IPS DF 4.7 (cell line): ENCODE results near the gene FAM193A.
"Not testable (repeated sequence)": the region's sequence is repeated elsewhere in the genome, so short reads cannot be mapped to it uniquely, and the experiment has no call there.

ENCODE experiments used
- DNase-seq: peaks from one replicate; pipeline ENCODE4 v3.0.0-alpha.2; 2013; ENCODE audit warnings: low spot score; ENCODE audit errors: extremely low read depth

The FAM193A gene

GRCh38 chr4:2572076-2572475 is 35.6 kb downstream of the FAM193A start:
- DNase-seq = no peak

- DNase-seq = no peak
Observed at GRCh38 chr4:2572866-2573265, 36.4 kb downstream of the FAM193A start.

DNA sequence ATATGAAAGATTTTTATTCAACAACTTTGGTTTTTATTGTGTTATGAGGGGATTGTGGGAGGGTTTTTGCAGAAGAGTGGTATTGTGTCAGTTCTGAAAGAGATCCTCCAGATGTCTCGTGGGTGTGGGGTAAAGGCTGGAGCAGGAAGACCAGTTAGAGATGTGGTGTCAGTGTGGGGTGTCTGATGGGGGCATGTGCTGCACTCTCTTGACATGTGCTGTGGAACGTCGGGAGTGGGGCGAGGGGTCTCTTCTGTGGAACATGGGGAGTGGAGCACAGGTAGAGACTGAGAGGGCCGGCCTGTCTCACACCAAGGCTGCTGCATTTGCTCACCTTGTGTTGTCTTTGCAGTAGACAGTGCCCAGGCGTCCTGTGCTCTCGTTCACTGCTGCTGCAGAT is 37.6 kb downstream of the FAM193A start:
- DNase-seq = no peak

DNA sequence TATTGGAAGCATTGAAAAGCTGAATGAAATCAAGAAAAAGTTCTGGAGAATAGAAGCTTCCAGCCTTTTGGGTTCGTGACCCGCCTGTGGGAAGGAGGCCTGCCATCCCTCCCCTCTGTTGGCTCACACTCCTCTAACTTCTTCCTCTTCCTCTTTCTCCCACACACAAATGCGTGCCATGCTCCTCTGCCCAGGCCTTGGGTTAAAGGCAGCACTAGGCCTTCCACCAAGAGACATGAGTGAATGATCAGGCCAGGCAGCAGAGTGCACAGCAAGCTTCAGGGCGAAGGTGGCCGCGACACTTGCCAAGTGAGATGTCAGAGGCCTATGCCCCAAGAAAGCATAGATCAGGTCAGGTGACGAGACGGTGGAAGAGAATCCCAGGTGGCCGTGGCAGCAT is 38.4 kb downstream of the FAM193A start:
- DNase-seq = no peak

- DNase-seq = no peak
Observed at GRCh38 chr4:2576290-2576689, 39.8 kb downstream of the FAM193A start.

- no peak for DNase-seq
Observed at GRCh38 chr4:2578106-2578505, 41.7 kb downstream of the FAM193A start.

DNA sequence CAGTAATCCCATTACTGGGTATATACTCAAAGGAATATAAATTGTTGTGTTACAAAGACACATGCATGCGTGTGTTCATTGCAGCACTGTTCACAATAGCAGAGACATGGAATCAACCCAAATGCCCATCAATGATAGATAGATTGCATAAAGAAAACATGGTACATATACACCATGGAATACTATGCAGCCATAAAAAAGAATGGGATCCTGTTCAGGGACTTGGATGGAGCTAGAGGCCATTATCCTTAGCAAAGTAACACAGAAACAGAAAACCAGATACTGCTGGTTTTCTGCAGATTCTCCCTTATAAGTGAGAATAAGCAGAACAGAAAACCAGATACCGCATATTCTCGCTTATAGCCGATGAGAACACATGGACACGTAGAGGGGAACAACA is 43.5 kb downstream of the FAM193A start:
- no peak for DNase-seq

DNA sequence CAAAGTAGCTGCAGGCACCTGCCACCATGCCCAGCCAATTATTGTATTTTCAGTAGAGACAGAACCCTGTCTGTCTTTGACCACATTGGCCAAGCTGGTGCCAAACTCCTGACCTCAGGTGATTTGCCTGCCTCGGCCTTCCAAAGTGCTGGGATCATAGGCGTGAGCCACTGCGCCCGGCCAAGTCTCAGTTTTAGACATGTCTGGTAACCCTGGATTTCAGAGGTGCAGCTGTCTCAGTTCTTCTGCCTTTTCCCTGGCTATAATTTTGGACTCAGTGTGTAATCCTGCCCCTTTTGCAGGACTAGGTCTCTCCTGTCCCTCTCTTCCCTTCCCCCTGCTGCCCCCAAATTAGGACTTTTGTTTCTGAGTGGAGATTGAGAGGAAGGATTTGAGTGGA is 46.6 kb downstream of the FAM193A start:
- no peak for DNase-seq

DNA sequence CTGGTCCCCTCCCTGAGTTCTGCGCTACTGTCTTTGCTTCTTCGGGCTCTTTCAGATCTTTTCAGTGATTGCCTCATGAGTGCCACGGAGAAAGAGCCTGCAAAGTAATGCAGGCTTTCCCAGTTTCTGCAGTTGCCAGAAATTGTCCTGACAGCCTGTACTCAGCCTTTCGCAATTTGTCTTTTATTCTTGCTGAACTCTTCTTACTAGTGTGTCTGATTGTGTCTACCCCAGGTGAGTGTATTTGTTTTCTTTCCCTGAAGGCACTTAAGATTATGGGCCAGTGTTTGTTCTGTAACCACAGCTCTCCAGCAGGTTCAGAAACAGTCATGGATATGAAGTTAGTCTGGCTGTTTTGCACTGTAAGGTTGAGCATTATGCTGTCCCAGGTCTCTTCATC is 47.1 kb downstream of the FAM193A start:
- no peak for DNase-seq

- DNase-seq = no peak
Observed at GRCh38 chr4:2586502-2586901, 50.1 kb downstream of the FAM193A start.

- DNase-seq = no peak
Observed at GRCh38 chr4:2587213-2587823, 50.9 kb downstream of the FAM193A start.

- no peak for DNase-seq
Observed at GRCh38 chr4:2588259-2588658, 51.8 kb downstream of the FAM193A start.

GRCh38 chr4:2591189-2591588 is 54.7 kb downstream of the FAM193A start:
- DNase-seq = no peak

GRCh38 chr4:2592014-2592413 is 55.6 kb downstream of the FAM193A start:
- DNase-seq = not testable (repeated sequence)

- DNase-seq = no peak
Observed at GRCh38 chr4:2592572-2592971, 56.1 kb downstream of the FAM193A start.

DNA sequence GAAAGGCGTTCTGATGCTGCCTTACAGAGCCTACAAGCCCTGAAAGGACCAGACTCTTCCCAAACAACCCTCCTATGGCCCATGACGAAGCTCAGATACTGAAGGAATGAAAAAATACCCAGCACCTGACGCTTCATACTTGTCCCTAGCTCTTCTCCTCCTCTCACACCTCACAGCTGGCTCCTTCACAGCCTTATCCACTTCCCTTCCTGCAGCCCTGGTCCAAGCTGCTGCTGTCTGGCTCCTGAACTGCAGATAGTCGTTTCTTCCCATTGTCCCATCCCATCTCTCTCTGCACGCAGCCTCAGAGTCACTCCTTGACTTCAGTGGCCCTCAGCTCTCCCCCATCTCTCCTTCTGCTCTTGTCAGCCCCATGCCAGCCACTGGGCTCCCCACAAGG is 56.6 kb downstream of the FAM193A start:
- DNase-seq = no peak

DNA sequence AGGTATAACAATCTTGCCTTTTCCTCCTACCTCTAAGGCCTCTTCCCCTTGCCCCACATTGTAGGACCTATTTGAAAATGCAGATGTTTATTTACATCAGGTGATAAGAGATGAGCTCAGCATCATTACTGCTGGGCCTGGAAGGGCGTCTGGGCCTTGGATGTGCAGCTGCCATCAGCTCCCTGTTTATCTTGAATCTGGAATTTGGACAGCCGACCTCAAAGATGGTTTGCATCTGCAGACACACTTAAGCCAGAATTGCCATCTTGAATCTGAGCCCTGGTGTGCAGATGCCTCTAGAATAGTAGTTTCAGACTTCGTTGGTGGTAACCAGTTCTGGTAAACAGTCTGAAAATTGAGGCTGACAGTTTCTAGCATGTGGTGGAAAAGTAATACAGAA is 59.0 kb downstream of the FAM193A start:
- DNase-seq = no peak

GRCh38 chr4:2595952-2596552 is 59.6 kb downstream of the FAM193A start:
- DNase-seq = no peak

GRCh38 chr4:2596611-2597010 is 60.2 kb downstream of the FAM193A start:
- DNase-seq = no peak

- no peak for DNase-seq
Observed at GRCh38 chr4:2598511-2599303, 62.3 kb downstream of the FAM193A start.

DNA sequence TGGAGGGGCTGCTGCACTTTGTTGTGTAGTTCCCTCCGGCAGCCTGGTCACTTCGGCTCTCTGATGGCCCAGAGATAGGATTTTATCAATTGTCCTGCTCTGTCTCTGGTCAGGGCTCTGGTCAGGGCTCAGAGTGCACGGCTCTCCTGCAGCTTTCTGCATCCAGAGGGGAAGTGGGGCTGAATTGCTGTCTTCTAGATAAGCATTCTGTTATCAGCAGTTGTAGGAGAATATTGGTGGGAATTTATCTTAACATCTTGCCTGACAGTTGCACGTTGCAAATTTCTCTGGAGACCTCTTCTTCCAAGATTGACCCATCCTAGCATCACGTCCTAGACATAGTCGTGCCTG is 62.8 kb downstream of the FAM193A start:
- DNase-seq = no peak

GRCh38 chr4:2600878-2601277 is 64.4 kb downstream of the FAM193A start:
- no peak for DNase-seq

- no peak for DNase-seq
Observed at GRCh38 chr4:2604614-2605013, 68.2 kb downstream of the FAM193A start.
